GM23248 (cell line): Measurements from ENCODE around the gene SUN5. TPM values are rescaled to one million over a fixed set of nuclear protein-coding genes. Genes with fewer than 3 reads are reported as not detected.

ENCODE experiments used
- DNase-seq: peaks from one replicate; pipeline ENCODE4 v3.0.0-alpha.2; 2015
- H2AFZ ChIP-seq: fragments of 200-600 bp; sonication (generic); 2 replicates; pipeline ENCODE4 v1.6.1; 2016; ENCODE audit warnings: antibody characterized with exemption
- H3F3A ChIP-seq: fragments of 200-600 bp; sonication (generic); 2 replicates; pipeline ENCODE4 v1.6.1; 2016; ENCODE audit warnings: mild to moderate bottlenecking, antibody characterized with exemption, mixed run types; ENCODE audit not compliant: insufficient read depth
- H3K27ac ChIP-seq: fragments of 200-600 bp; sonication (generic); 2 replicates; pipeline ENCODE4 v1.5.1; 2016; ENCODE audit warnings: mild to moderate bottlenecking
- H3K27me3 ChIP-seq: fragments of 200-600 bp; sonication (generic); replicated peaks from 2 replicates; pipeline ENCODE4 v1.6.1; 2016; ENCODE audit warnings: mild to moderate bottlenecking; ENCODE audit not compliant: insufficient read depth
- H3K36me3 ChIP-seq: fragments of 200-600 bp; sonication (generic); 2 replicates; pipeline ENCODE4 v1.6.1; 2016; ENCODE audit warnings: low read depth, mild to moderate bottlenecking
- H3K4me1 ChIP-seq: fragments of 200-600 bp; sonication (generic); 2 replicates; pipeline ENCODE4 v1.6.1; 2016; ENCODE audit warnings: mild to moderate bottlenecking; ENCODE audit not compliant: insufficient read depth
- H3K4me2 ChIP-seq: fragments of 200-600 bp; sonication (generic); one replicate; pipeline ENCODE4 v1.6.1; 2016; ENCODE audit warnings: mild to moderate bottlenecking; ENCODE audit not compliant: unreplicated experiment
- H3K4me3 ChIP-seq: fragments of 200-600 bp; sonication (generic); 2 replicates; pipeline ENCODE4 v1.5.1; 2016; ENCODE audit warnings: mild to moderate bottlenecking
- H3K79me2 ChIP-seq: fragments of 200-600 bp; sonication (generic); 2 replicates; pipeline ENCODE4 v1.6.1; 2016; ENCODE audit warnings: mild to moderate bottlenecking; ENCODE audit not compliant: insufficient read depth
- H3K9ac ChIP-seq: fragments of 200-600 bp; sonication (generic); 2 replicates; pipeline ENCODE4 v1.6.1; 2016; ENCODE audit warnings: mild to moderate bottlenecking
- H3K9me2 ChIP-seq: fragments of 200-600 bp; sonication (generic); 2 replicates; pipeline ENCODE4 v1.6.1; 2016; ENCODE audit warnings: mixed run types, mild to moderate bottlenecking, moderate library complexity; ENCODE audit not compliant: insufficient read depth
- H3K9me3 ChIP-seq: fragments of 200-600 bp; sonication (generic); one replicate; pipeline ENCODE4 v1.6.1; 2017; ENCODE audit warnings: low read depth
- H4K20me1 ChIP-seq: fragments of 200-600 bp; sonication (generic); 2 replicates; pipeline ENCODE4 v1.6.0; 2016; ENCODE audit not compliant: insufficient read depth
- EZH2 ChIP-seq: fragments of 200-600 bp; sonication (generic); IDR thresholded peaks from 2 replicates; pipeline ENCODE4 v1.6.1; 2018; ENCODE audit warnings: antibody characterized with exemption, mild to moderate bottlenecking; ENCODE audit not compliant: insufficient read depth, poor library complexity, severe bottlenecking
- EZH2phosphoT487 ChIP-seq: fragments of 200-600 bp; sonication (generic); IDR thresholded peaks from 2 replicates; pipeline ENCODE4 v1.6.1; 2018; ENCODE audit warnings: antibody characterized with exemption, moderate library complexity, mild to moderate bottlenecking, low read depth; ENCODE audit not compliant: insufficient read depth
- WGBS, 2 experiments: methylation state at CpG; one replicate each; pipeline ENCODE4 v1.1.6; 2015 to 2017; ENCODE audit warnings: low lambda C conversion rate in 2 of 2, low coverage in 1 of 2; ENCODE audit errors: missing lambda C conversion rate in 2 of 2; 5-methylcytosine and 5-hydroxymethylcytosine counted together
- in situ Hi-C: fragments of 300-500 bp; cut with MboI; formaldehyde crosslinking; loops from 2 replicates; pipeline ENCODE4 v1.15.0; 2020
- polyA plus RNA-seq: library from polyadenylated mRNA; unstranded; fragments of >200 nt; fragmentation: Nextera tagmentation; extraction: Ambion mirVana; gene quantifications from 2 replicates; pipeline ENCODE4 v1.2.1, GENCODE V29; 2016
- total RNA-seq: library from RNA; depleted of rRNA; stranded (reverse); fragments of >200 nt; shearing (Covaris generic); gene quantifications from 2 replicates; pipeline ENCODE4 v1.2.3, GENCODE V29; 2014

The SUN5 gene
- total and polyA plus RNA-seq, 2 experiments from 2014 or later = not detected

- WGBS, 2 experiments = 33 to 40% methylated on average over 10 to 11 of the region's 11 CpGs
Measured at GRCh38 chr20:33007376-33008335, 3.4 kb upstream of the SUN5 start, which contains the start of gene BPIFB2. Gene BPIFB2 (plus strand): TSS chr20:33007704. CDS start chr20:33008575, 871 bp downstream.

GRCh38 chr20:33006776-33007375 is 2.6 kb upstream of the SUN5 start:
- H4K20me1 ChIP-seq = no peaks in the 10 kb centered on the region
- WGBS, 2 experiments = 23 to 26% methylated on average over 8 of the region's 8 CpGs
- H3K27ac ChIP-seq = no peak overlapping the region
- in situ Hi-C loops = no loop called here
- H3K9me3 ChIP-seq = no peaks in the 10 kb centered on the region
- H3K4me1 ChIP-seq = no peaks in the 10 kb centered on the region
- no peak for TF ChIP-seq EZH2phosphoT487
- no peak for TF ChIP-seq EZH2
- DNase-seq = no peak
- H3K27me3 ChIP-seq = peaks cover 6% of the 10 kb centered on the region
- H3F3A ChIP-seq = no peaks in the 10 kb centered on the region
- H3K9me2 ChIP-seq = no peaks in the 10 kb centered on the region
- no peaks in the 10 kb centered on the region for H3K36me3 ChIP-seq
- H3K79me2 ChIP-seq = no peaks in the 10 kb centered on the region
- H3K4me2 ChIP-seq = no peak overlapping the region
- no peak overlapping the region for H2AFZ ChIP-seq
- no peak overlapping the region for H3K4me3 ChIP-seq
- H3K9ac ChIP-seq = no peak overlapping the region

More at GRCh38 chr20:33007376-33008335, 3.4 kb upstream of the SUN5 start, which contains the start of gene BPIFB2:
- Histone ChIP-seq H4K20me1 (no peaks in the 10 kb centered on the region), H3F3A (no peaks in the 10 kb centered on the region), H3K36me3 (no peaks in the 10 kb centered on the region), H3K4me1 (no peaks in the 10 kb centered on the region), H3K4me2 (no peak within 1 kb of the TSS), H3K27ac (no peak within 1 kb of the TSS), H3K27me3 (peaks cover 9% of the 10 kb centered on the region), H3K79me2 (no peaks in the 10 kb centered on the region), H3K9ac (no peak within 1 kb of the TSS), H2AFZ (no peak within 1 kb of the TSS), H3K4me3 (no peak within 1 kb of the TSS), H3K9me3 (no peaks in the 10 kb centered on the region), H3K9me2 (no peaks in the 10 kb centered on the region)
- no peak for TF ChIP-seq EZH2
- TF ChIP-seq EZH2phosphoT487 = no peak
- no peak for DNase-seq
- in situ Hi-C loops = no loop called here

GRCh38 chr20:33005908-33006775 is 1.9 kb upstream of the SUN5 start:
- no peak overlapping the region for H3K4me2 ChIP-seq
- H3K9ac ChIP-seq = no peak overlapping the region
- H3F3A ChIP-seq = no peaks in the 10 kb centered on the region
- no peaks in the 10 kb centered on the region for H4K20me1 ChIP-seq
- H2AFZ ChIP-seq = no peak overlapping the region
- no peaks in the 10 kb centered on the region for H3K4me1 ChIP-seq
- no peaks in the 10 kb centered on the region for H3K9me3 ChIP-seq
- no peaks in the 10 kb centered on the region for H3K9me2 ChIP-seq
- in situ Hi-C loops = no loop called here
- TF ChIP-seq EZH2 = no peak
- TF ChIP-seq EZH2phosphoT487 = no peak
- no peak overlapping the region for H3K27ac ChIP-seq
- H3K4me3 ChIP-seq = no peak overlapping the region
- no peaks in the 10 kb centered on the region for H3K79me2 ChIP-seq
- DNase-seq = no peak
- H3K27me3 ChIP-seq = no peaks in the 10 kb centered on the region
- H3K36me3 ChIP-seq = no peaks in the 10 kb centered on the region
- WGBS, 2 experiments = 51 to 56% methylated on average over 8 of the region's 8 CpGs

- no peaks in the 10 kb centered on the region for H4K20me1 ChIP-seq
- WGBS, 2 experiments = 25 to 27% methylated on average over 4 of the region's 4 CpGs
- in situ Hi-C loops = no loop called here
- no peak overlapping the region for H3K9ac ChIP-seq
- H2AFZ ChIP-seq = no peak overlapping the region
- no peaks in the 10 kb centered on the region for H3K4me1 ChIP-seq
- H3K79me2 ChIP-seq = no peaks in the 10 kb centered on the region
- H3K9me3 ChIP-seq = no peaks in the 10 kb centered on the region
- H3K36me3 ChIP-seq = no peaks in the 10 kb centered on the region
- no peaks in the 10 kb centered on the region for H3K9me2 ChIP-seq
- no peak overlapping the region for H3K4me3 ChIP-seq
- H3K4me2 ChIP-seq = no peak overlapping the region
- no peak for TF ChIP-seq EZH2
- H3F3A ChIP-seq = no peaks in the 10 kb centered on the region
- no peak for DNase-seq
- no peak overlapping the region for H3K27ac ChIP-seq
- no peaks in the 10 kb centered on the region for H3K27me3 ChIP-seq
Measured at GRCh38 chr20:33005132-33005566, 916 bp upstream of the SUN5 start.
